Gastrocnemius medialis (tissue), 4 donors: ENCODE data around the gene GOLGA6L6.
"Not testable (repeated sequence)": the region's sequence is repeated elsewhere in the genome, so short reads cannot be mapped to it uniquely, and the experiment has no call there.

Source experiments
- POLR2A ChIP-seq, 2 donors: fragments of 450-650 bp; IDR thresholded peaks; one replicate each; pipeline ENCODE4 v1.6.1; 2017; ENCODE audit warnings: antibody characterized with exemption in 2 of 2, mild to moderate bottlenecking in 2 of 2, moderate library complexity in 2 of 2
- TF ChIP-seq, protein P1 (sequence below), 5 experiments: fragments of 450-650 bp in 3 of 5; fragments of 200-600 bp in 2 of 5; sonication (generic) in 2 of 5; IDR thresholded peaks in 4 of 5; conservative IDR thresholded peaks in 1 of 5; 1 replicate in 4 of 5; 2 replicates in 1 of 5; pipeline ENCODE4 v1.5.1; 2016 to 2019; ENCODE audit warnings: antibody characterized with exemption in 5 of 5, mild to moderate bottlenecking in 3 of 5, moderate library complexity in 3 of 5

GRCh38 chr15:20493035-20493434 is 48.6 kb downstream of the GOLGA6L6 start:
- TF ChIP-seq, protein P1, sequence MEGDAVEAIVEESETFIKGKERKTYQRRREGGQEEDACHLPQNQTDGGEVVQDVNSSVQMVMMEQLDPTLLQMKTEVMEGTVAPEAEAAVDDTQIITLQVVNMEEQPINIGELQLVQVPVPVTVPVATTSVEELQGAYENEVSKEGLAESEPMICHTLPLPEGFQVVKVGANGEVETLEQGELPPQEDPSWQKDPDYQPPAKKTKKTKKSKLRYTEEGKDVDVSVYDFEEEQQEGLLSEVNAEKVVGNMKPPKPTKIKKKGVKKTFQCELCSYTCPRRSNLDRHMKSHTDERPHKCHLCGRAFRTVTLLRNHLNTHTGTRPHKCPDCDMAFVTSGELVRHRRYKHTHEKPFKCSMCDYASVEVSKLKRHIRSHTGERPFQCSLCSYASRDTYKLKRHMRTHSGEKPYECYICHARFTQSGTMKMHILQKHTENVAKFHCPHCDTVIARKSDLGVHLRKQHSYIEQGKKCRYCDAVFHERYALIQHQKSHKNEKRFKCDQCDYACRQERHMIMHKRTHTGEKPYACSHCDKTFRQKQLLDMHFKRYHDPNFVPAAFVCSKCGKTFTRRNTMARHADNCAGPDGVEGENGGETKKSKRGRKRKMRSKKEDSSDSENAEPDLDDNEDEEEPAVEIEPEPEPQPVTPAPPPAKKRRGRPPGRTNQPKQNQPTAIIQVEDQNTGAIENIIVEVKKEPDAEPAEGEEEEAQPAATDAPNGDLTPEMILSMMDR (IDR thresholded peaks at IDR 0.05 in 4 of 5, conservative IDR thresholded peaks at IDR 0.05 in 1 of 5): not testable (repeated sequence)
- TF ChIP-seq POLR2A (IDR thresholded peaks at IDR 0.05): not testable (repeated sequence)
